ENCODE measurements around the gene HDC. TPM values are rescaled to one million over a fixed set of nuclear protein-coding genes. Genes with fewer than 3 reads are reported as not detected.

Gene HDC
- total RNA-seq, 2 donors from 2014 or later = 0.31 TPM; not detected in 1

GRCh38 chr15:50257332-50257731 lies 8.2 kb downstream of the HDC start:
- no peaks in the 10 kb centered on the region for H3K36me3 ChIP-seq (ENCODE audit: control insufficient read depth, insufficient read depth, low read length)
- peaks cover 7% of the 10 kb centered on the region for H3K4me1 ChIP-seq (ENCODE audit: control insufficient read depth, insufficient read depth, low read length)
- no peak overlapping the region for H3K9ac ChIP-seq (ENCODE audit: extremely low read depth, low read length, poor library complexity, severe bottlenecking)
- 91 to 98% methylated on average over 7 to 8 of the region's 8 CpGs for WGBS, 2 experiments (ENCODE audit: insufficient coverage in 1 of 2, insufficient read length in 1 of 2)
- Mint-ChIP-seq H3K27ac (no peak overlapping the region), H3K4me1 (peaks cover 11% of the 10 kb centered on the region), H3K9me3 (no peaks in the 10 kb centered on the region), H3K4me3 (no peak overlapping the region), H3K27me3 (ENCODE audit: insufficient read depth) (peaks cover 39% of the 10 kb centered on the region), H3K36me3 (ENCODE audit: low read depth) (no peaks in the 10 kb centered on the region)
- no peak overlapping the region for H3K27ac ChIP-seq (ENCODE audit: low read depth, low read length)
- H3K9me3 ChIP-seq (ENCODE audit: control insufficient read depth, low read length) = no peaks in the 10 kb centered on the region
- no peak for DNase-seq
- H3K27me3 ChIP-seq (ENCODE audit: control insufficient read depth, insufficient read depth, low read length, poor library complexity, severe bottlenecking) = peaks cover 59% of the 10 kb centered on the region
- TF ChIP-seq CTCF (conservative IDR thresholded peaks at IDR 0.05) = no peak
- H3K4me3 ChIP-seq (ENCODE audit: low read length) = no peak overlapping the region

- no peak for DNase-seq
- no peaks in the 10 kb centered on the region for H3K9me3 Mint-ChIP-seq
- TF ChIP-seq CTCF (conservative IDR thresholded peaks at IDR 0.05) = no peak
- WGBS, 2 experiments (ENCODE audit: insufficient coverage in 1 of 2, insufficient read length in 1 of 2) = 86 to 90% methylated on average over 4 to 5 of the region's 5 CpGs
- H3K27me3 Mint-ChIP-seq (ENCODE audit: insufficient read depth) = peaks cover 42% of the 10 kb centered on the region
- peaks cover 7% of the 10 kb centered on the region for H3K4me1 ChIP-seq (ENCODE audit: control insufficient read depth, insufficient read depth, low read length)
- H3K4me3 ChIP-seq (ENCODE audit: low read length) = no peak overlapping the region
- H3K4me3 Mint-ChIP-seq = no peak overlapping the region
- H3K36me3 ChIP-seq (ENCODE audit: control insufficient read depth, insufficient read depth, low read length) = no peaks in the 10 kb centered on the region
- peaks cover 60% of the 10 kb centered on the region for H3K27me3 ChIP-seq (ENCODE audit: control insufficient read depth, insufficient read depth, low read length, poor library complexity, severe bottlenecking)
- H3K36me3 Mint-ChIP-seq (ENCODE audit: low read depth) = no peaks in the 10 kb centered on the region
- H3K27ac Mint-ChIP-seq = no peak overlapping the region
- H3K9ac ChIP-seq (ENCODE audit: extremely low read depth, low read length, poor library complexity, severe bottlenecking) = no peak overlapping the region
- H3K4me1 Mint-ChIP-seq = peaks cover 11% of the 10 kb centered on the region
- H3K27ac ChIP-seq (ENCODE audit: low read depth, low read length) = no peak overlapping the region
- H3K9me3 ChIP-seq (ENCODE audit: control insufficient read depth, low read length) = no peaks in the 10 kb centered on the region
Measured at GRCh38 chr15:50256188-50257041, 9.1 kb downstream of the HDC start.

- H3K9me3 Mint-ChIP-seq = no peaks in the 10 kb centered on the region
- 95 to 100% methylated on average over 8 to 11 of the region's 11 CpGs for WGBS, 2 experiments (ENCODE audit: insufficient coverage in 1 of 2, insufficient read length in 1 of 2)
- no peak for DNase-seq
- H3K36me3 ChIP-seq (ENCODE audit: control insufficient read depth, insufficient read depth, low read length) = no peaks in the 10 kb centered on the region
- H3K36me3 Mint-ChIP-seq (ENCODE audit: low read depth) = no peaks in the 10 kb centered on the region
- peaks cover 54% of the 10 kb centered on the region for H3K27me3 ChIP-seq (ENCODE audit: control insufficient read depth, insufficient read depth, low read length, poor library complexity, severe bottlenecking)
- no peak overlapping the region for H3K4me3 Mint-ChIP-seq
- no peaks in the 10 kb centered on the region for H3K9me3 ChIP-seq (ENCODE audit: control insufficient read depth, low read length)
- H3K4me3 ChIP-seq (ENCODE audit: low read length) = no peak overlapping the region
- TF ChIP-seq CTCF (conservative IDR thresholded peaks at IDR 0.05) = no peak
- H3K27me3 Mint-ChIP-seq (ENCODE audit: insufficient read depth) = peaks cover 43% of the 10 kb centered on the region
- peaks cover 3% of the 10 kb centered on the region for H3K4me1 Mint-ChIP-seq
- H3K27ac Mint-ChIP-seq = no peak overlapping the region
- H3K27ac ChIP-seq (ENCODE audit: low read depth, low read length) = no peak overlapping the region
- no peak overlapping the region for H3K9ac ChIP-seq (ENCODE audit: extremely low read depth, low read length, poor library complexity, severe bottlenecking)
- H3K4me1 ChIP-seq (ENCODE audit: control insufficient read depth, insufficient read depth, low read length) = no peaks in the 10 kb centered on the region
Measured at GRCh38 chr15:50252556-50252955, 13.0 kb downstream of the HDC start.

All from endodermal cell (in vitro differentiated cells).